ENCODE data around the gene C2CD4C.
"Not testable (repeated sequence)": the region's sequence is repeated elsewhere in the genome, so short reads cannot be mapped to it uniquely, and the experiment has no call there.

Gene C2CD4C

DNA sequence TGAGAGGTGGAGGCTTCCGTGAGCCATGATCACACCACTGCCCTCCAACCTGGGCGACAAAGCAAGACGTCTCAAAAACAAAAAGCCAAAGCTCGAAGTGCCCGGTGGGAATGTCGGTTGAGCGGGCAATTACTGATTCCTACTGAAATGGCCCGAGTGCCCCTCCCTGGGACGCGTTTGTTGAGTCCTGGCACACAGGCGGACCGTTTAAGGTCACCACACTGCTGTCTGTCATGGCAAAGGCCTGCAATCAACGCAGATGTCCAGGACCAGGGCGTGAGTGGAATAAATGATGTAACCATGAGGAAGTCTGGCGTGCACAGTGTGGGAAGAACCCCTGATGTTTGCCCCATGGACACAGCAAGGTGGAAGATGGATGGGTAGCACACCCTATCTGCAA, 19.2 kb upstream of the C2CD4C start:
- peaks cover 0 to 6% (median 0%) of the 10 kb centered on the region in 10 experiments; a peak in 4 of 20 replicates for H3K4me1 ChIP-seq
- H4K20me1 ChIP-seq = no peaks in the 10 kb centered on the region
- no peak overlapping the region for H3K4me3 ChIP-seq
- H3K4me2 ChIP-seq = peak overlapping the region in 4 of 11 experiments; percentile 21 to 56 (median 25); a peak in 5 of 22 replicates
- peaks cover 24 to 34% (median 28%) of the 10 kb centered on the region in 11 experiments for H3K9me3 ChIP-seq (replicated peaks in 1 of 11)
- no peaks in the 10 kb centered on the region for H3K27me3 ChIP-seq
- H3K27ac ChIP-seq = no peak overlapping the region
- no peak for TF ChIP-seq Cebpa-rat (IDR thresholded peaks at IDR 0.05)
- H3K9ac ChIP-seq = no peak overlapping the region
- H3K36me3 ChIP-seq = no peaks in the 10 kb centered on the region

GRCh38 chr19:427675-428074, 18.7 kb upstream of the C2CD4C start:
- not testable (repeated sequence) for H3K36me3 ChIP-seq, H3K4me1 ChIP-seq, H3K27me3 ChIP-seq, H3K4me3 ChIP-seq, H4K20me1 ChIP-seq, H3K9ac ChIP-seq, H3K27ac ChIP-seq
- H3K4me2 ChIP-seq = peak overlapping the region in 4 of 11 experiments; percentile 21 to 56 (median 25); a peak in 5 of 22 replicates
- H3K9me3 ChIP-seq (replicated peaks in 1 of 11) = peaks cover 24 to 34% (median 28%) of the 10 kb centered on the region in 11 experiments

DNA sequence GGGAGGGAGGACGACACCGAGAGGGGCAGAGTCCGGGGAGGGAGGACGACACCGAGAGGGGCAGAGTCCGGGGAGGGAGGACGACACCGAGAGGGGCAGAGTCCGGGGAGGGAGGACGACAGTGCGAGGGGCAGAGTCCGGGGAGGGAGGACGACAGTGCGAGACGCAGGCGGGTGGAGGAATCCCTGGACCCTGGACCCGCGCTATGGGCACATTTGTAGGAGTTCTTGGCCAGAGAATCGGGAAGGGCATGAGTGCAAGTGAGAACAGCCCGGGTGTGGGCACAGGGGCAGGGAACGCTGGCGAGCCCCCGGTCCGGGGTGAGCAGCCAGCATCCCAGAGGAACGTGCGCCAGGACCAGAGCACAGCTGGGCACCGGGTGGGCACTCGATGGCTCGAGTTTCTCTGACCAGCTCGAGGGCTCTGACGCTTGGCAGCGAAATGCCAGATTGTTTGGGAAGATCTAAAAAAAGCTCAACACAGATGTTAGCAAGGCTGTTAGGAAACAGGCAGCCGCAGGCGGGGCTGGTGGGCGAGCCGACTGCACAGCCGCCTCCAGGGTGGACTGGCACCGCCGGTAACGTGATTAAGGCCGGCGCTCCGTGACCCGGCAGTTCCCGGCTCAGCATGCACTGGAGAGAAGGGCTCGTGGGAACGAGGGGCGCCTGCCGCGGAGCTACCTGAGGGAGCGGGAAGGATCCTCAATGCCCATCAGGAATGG, 17.9 kb upstream of the C2CD4C start:
- Histone ChIP-seq H3K27ac (no peak overlapping the region), H3K4me1 (peaks cover 0 to 6% (median 0%) of the 10 kb centered on the region in 10 experiments; a peak in 4 of 20 replicates), H3K36me3 (no peaks in the 10 kb centered on the region), H3K4me3 (no peak overlapping the region), H4K20me1 (no peaks in the 10 kb centered on the region), H3K9me3 (replicated peaks in 1 of 11) (peaks cover 24 to 34% (median 28%) of the 10 kb centered on the region in 11 experiments), H3K4me2 (no peak overlapping the region), H3K27me3 (no peaks in the 10 kb centered on the region), H3K9ac (no peak overlapping the region)
- TF ChIP-seq Cebpa-rat (IDR thresholded peaks at IDR 0.05) = no peak

- H4K20me1 ChIP-seq = 0 out of 22 replicates have a peak, but pooled peaks cover 0 to 2% (median 0%) of the 10 kb centered on the region in 11 experiments
- no peaks in the 10 kb centered on the region for H3K27me3 ChIP-seq
- no peak overlapping the region for H3K4me3 ChIP-seq
- peaks cover 13 to 23% (median 17%) of the 10 kb centered on the region in 11 experiments; a peak in 20 of 22 replicates for H3K9me3 ChIP-seq (replicated peaks in 1 of 11)
- H3K4me1 ChIP-seq = peaks cover 0 to 6% (median 0%) of the 10 kb centered on the region in 10 experiments; a peak in 4 of 20 replicates
- H3K36me3 ChIP-seq = no peaks in the 10 kb centered on the region
- TF ChIP-seq Cebpa-rat (IDR thresholded peaks at IDR 0.05) = no peak
- no peak overlapping the region for H3K4me2 ChIP-seq
- H3K27ac ChIP-seq = no peak overlapping the region
- H3K9ac ChIP-seq = no peak overlapping the region
Measured at GRCh38 chr19:425056-425455, 16.1 kb upstream of the C2CD4C start.

DNA sequence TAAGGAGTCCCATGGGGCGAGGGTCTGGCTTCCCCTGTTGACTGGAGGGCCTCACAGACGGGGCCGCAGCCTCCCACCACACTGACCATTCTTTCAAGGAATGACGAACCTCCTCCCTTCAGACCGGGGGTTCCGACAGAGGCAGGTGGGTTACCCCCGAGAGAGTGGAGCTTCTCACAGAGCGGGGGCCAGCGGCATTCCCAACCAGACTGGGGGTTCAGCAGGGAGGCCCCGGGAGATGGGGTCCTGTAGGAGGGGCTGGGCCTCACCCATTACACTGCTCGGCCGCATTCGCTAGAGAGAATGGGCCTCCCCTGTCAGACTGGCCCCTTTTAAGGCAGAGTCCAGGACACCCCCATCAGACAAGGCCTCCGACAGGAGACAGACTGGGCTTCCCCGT, 15.6 kb upstream of the C2CD4C start:
- Histone ChIP-seq H3K4me1 (peaks cover 0 to 6% (median 0%) of the 10 kb centered on the region in 10 experiments; a peak in 4 of 20 replicates), H3K27ac (no peak overlapping the region), H3K36me3 (no peaks in the 10 kb centered on the region), H4K20me1 (0 out of 22 replicates have a peak, but pooled peaks cover 0 to 3% (median 0%) of the 10 kb centered on the region in 11 experiments), H3K9me3 (replicated peaks in 1 of 11) (peaks cover 8 to 18% (median 12%) of the 10 kb centered on the region in 11 experiments; a peak in 16 of 22 replicates), H3K4me2 (no peak overlapping the region), H3K9ac (no peak overlapping the region), H3K27me3 (no peaks in the 10 kb centered on the region), H3K4me3 (no peak overlapping the region)
- no peak for TF ChIP-seq Cebpa-rat (IDR thresholded peaks at IDR 0.05)

GRCh38 chr19:423691-424466, 14.9 kb upstream of the C2CD4C start:
- no peak overlapping the region for H3K27ac ChIP-seq
- no peak overlapping the region for H3K4me2 ChIP-seq

GRCh38 chr19:422917-423226, 13.9 kb upstream of the C2CD4C start:
- not testable (repeated sequence) for H3K4me3 ChIP-seq; H3K9ac ChIP-seq; H3K27ac ChIP-seq; H3K4me2 ChIP-seq; H3K4me1 ChIP-seq; H3K36me3 ChIP-seq; H3K27me3 ChIP-seq; H4K20me1 ChIP-seq; H3K9me3 ChIP-seq (replicated peaks in 1 of 11)

More at GRCh38 chr19:423691-424466, 14.9 kb upstream of the C2CD4C start:
- H4K20me1 ChIP-seq = 0 out of 22 replicates have a peak, but pooled peaks cover 0 to 3% (median 0%) of the 10 kb centered on the region in 11 experiments
- no peaks in the 10 kb centered on the region for H3K36me3 ChIP-seq
- H3K27me3 ChIP-seq = no peaks in the 10 kb centered on the region
- H3K9ac ChIP-seq = no peak overlapping the region
- peaks cover 1 to 11% (median 5%) of the 10 kb centered on the region in 11 experiments; a peak in 12 of 22 replicates for H3K9me3 ChIP-seq (replicated peaks in 1 of 11)
- peaks cover 0 to 6% (median 0%) of the 10 kb centered on the region in 10 experiments; a peak in 4 of 20 replicates for H3K4me1 ChIP-seq
- TF ChIP-seq Cebpa-rat (IDR thresholded peaks at IDR 0.05) = no peak
- H3K4me3 ChIP-seq = no peak overlapping the region

DNA sequence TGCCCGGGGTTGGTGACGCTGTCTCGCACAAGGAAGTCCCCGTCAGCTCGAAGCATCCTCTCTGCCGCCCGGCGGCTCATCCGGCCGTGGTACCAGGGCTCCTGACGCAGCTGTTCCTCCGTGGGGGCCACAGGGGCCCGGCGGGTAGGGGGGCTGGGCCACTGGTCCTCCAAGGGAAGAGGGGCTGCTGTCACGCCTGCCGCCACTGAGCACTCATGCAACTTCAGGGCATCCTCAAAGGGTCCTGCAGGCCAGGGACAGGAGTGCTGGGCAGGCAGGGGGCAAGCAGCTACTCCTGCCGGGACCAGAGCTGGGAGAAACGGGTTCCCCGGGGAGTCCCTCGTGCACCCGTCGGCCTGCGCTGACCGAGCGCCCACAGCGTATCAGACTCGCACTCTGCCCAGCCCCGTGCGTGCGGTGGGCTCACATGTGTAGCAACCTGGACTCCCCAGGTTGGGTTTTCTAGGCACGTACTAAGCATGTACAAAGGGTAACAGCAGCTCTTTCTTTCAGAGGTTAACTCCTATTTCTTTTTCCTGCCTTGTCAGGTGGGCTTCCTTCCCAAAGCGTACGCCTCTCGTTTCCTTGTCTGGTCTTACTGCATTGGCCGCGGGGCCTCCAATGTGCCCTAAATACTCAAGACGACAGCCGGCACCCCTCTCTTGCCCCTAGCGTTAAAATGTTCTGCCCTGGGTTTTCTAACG, 13.4 kb upstream of the C2CD4C start:
- Histone ChIP-seq H3K4me2 (no peak overlapping the region), H4K20me1 (0 out of 22 replicates have a peak, but pooled peaks cover 0 to 3% (median 0%) of the 10 kb centered on the region in 11 experiments), H3K36me3 (no peaks in the 10 kb centered on the region), H3K9ac (no peak overlapping the region), H3K4me3 (no peak overlapping the region), H3K27ac (no peak overlapping the region), H3K4me1 (no peaks in the 10 kb centered on the region), H3K9me3 (replicated peaks in 1 of 11) (no peaks in the 10 kb centered on the region), H3K27me3 (no peaks in the 10 kb centered on the region)
- TF ChIP-seq Cebpa-rat (IDR thresholded peaks at IDR 0.05) = no peak

All from BLaER1 treated with 17β-estradiol and CSF1 and Interleukin-3, amounts not matched to agents 10 nM and 100 nM (cell line).